GM21737 (cell line): Measurements from ENCODE around the gene MAGOH.
"Not testable (repeated sequence)": the region's sequence is repeated elsewhere in the genome, so short reads cannot be mapped to it uniquely, and the experiment has no call there.

Experiments
- ATAC-seq: cut with Tn5 transposase; IDR thresholded peaks from one replicate; pipeline ENCODE4 v1.9.1; 2021; ENCODE audit warnings: mild to moderate bottlenecking, moderate library complexity; ENCODE audit not compliant: unreplicated experiment

MAGOH gene

DNA sequence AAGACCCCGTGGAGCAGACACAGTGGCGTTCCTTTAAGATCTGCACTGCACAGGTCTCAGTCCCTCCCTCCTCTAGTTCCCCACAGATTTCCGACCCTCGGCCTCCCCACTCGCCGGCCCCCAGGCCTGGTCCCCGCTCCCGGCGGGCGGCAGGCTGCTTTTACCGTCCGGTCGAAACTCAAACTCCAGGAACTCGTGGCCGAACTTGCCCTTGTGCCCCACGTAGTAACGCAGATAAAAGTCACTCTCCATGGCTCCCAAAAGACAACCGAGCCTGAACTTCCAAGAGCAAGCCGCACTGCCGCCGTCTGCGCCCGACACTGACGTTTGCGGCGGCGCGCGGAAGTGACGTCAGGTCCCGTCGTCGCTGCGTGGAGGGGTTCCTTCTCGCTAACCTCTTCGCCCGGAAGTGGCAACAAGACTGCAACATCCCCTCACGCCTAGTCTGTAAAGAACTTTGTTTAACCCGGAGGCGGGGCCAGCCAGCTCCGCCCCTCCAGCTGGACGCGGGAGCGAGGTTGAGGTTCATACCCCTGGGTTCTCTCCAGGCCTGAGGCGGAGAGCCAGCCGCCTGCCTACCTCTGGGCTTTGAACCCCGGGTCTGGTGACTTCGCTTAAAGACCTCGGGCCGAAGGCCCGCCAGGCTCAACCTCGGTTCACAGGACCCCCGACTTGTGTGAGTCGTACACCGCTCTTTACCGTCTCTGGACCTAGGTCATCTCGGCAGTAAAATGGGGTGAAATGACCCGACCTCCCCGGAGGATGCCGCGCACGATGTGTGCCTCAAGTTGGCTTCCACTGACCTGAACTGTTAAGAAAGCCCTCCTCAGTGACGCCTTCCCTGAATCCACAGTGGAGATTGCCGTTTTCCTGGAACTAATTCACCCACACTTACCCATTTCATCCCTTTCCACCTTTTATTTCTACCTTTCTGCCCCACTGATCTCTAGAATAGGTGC, at the start of gene MAGOH:
TSS of gene MAGOH (minus strand) at position 322 of the 959 bp plus-strand sequence. CDS start at position 252, 70 bp downstream.
- peak; percentile 97 for ATAC-seq

DNA sequence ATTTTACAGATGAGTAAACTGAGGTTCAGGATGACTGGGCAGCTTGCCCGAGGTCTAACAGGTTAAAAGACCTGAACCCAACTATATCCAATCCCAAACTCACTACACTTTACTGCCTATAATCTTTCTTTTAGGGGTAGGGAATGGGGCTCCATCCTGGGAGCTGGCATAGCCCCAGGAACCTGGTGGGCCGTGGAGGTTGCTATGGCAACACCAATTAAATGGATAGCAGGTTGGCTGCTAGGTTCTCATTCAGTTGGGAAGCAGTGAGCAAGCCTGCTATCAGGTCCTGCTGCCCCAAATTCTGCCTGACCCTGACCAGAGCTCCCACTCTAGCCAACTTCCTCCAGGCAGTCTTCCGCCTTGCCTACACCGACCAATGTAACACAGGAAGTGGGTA, 48.6 kb upstream of the MAGOH start:
- no peak for ATAC-seq

DNA sequence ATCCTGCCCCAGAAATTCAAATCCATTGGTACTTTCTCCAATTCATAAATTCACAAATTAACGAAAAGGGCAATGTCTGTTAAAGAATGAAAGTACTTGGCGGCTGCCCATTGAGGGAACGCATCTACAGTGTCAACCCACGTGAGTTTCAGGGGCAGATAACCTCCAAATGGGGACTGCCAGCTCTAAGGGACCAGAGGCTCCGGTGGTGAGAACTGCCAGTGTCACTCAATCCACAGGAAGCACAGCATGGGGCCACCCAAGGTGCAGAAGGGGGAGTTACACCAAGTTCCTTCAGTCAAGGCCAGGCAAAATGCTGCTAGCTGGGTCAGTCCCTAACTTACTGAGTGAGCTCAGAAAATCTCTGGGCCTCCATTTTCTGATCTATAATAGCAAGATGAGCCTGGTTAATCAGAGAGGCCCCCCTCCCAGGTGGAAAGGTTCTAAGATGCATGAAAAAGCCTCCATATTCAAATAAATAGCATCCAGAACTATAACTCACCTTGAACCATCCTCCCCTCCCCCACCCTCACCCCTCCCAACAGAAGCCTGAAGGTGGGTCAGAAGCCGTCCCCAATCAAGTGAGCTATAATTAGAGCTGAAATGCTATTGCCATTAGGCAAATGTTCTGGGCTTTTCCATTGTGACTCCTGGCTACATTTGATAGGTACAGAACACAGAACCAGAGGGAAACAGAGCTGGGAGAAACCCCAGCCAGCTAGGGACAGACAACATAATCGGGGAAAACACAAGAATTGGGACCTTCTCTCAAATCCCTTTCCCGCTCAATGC, 47.8 kb upstream of the MAGOH start:
- no peak for ATAC-seq

DNA sequence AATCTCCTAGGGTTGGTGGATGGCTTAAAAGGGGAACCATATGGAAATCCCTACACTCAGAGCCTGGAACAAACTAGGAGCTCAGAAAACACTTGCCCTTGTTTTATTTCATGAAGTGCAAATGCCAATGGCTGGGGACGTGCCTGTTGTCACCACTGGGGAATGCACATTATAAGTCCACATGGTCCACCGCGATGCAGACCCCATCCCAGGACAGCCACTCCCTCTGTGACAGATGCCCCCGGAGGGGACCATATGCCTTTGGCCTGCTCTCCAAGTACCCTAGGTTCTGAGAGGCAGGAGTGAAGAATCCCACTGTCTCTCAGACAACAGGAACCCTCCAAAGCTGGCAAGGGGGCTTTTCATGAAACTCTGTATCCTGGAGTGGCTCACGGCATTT, 47.2 kb upstream of the MAGOH start:
- no peak for ATAC-seq

DNA sequence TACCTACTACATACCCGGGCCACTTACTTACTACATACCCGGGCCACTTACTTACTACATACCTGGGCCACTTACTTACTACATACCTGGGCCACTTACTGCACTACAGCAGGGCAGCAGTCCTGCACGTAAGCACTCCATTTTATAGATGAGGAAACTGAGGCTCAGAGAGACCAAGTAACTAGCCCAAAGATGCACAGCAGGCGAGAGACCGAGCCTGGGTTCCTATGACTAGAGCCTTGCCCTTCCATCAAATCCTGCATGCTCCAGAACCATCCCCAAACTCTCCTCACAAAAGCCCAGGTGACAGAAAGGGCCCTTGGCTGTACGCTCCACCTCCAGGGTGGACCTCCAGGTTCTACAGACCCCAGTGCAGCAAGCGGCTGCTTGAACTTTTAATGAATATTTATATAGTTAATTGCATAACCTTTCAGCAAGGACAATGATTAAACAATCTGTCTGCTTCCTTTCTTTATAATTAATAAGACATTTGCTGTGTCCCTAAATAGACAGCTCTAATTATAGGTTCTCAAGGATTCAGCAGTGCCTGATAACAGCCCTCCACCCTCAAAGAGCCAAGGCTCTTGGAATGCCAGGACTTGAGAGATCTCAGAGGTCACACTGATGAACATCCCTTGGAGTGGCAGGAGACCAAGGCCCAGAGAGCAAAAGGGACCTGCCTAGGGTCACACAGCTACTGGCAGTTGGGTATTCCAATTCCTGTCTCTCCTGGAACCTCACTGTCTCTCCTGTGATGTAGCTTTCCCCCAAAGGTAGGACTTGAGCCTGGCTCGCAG, 46.1 kb upstream of the MAGOH start:
- no peak for ATAC-seq

DNA sequence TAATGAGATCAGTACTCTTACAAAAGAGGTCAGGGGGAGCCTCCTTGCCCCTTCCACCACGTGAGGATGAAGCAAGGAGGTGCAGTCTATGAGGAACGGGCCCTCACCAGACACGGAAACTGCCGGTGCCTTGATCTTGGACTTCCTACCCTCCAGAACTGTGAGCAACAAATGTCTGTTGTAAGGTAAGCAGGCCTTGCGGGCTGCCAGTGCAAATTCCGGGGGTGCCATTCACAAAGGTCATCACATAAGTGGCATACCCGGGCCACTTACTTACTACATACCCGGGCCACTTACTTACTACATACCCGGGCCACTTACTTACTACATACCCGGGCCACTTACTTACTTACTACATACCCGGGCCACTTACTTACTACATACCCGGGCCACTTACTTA, 44.8 kb upstream of the MAGOH start:
- ATAC-seq = not testable (repeated sequence)

DNA sequence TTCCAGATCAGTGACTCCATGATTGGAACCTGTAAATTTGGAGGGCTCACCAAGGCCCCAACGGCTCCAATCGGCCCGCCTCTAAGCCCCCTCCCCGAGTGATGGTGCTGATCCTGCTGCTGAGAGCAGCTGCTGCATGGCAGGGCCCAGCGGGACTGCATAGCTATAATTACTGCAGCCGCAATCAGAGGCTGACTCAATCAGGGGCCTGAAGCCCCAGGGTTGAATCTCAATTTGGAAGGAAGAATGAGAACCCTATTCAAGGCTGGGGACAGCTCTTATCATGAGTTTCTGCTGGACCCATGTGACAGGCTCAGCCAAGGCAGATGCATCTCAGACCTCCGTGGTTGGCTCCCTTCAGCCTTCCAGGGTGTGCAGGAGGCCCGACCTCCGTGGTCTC, 42.8 kb upstream of the MAGOH start:
- no peak for ATAC-seq

DNA sequence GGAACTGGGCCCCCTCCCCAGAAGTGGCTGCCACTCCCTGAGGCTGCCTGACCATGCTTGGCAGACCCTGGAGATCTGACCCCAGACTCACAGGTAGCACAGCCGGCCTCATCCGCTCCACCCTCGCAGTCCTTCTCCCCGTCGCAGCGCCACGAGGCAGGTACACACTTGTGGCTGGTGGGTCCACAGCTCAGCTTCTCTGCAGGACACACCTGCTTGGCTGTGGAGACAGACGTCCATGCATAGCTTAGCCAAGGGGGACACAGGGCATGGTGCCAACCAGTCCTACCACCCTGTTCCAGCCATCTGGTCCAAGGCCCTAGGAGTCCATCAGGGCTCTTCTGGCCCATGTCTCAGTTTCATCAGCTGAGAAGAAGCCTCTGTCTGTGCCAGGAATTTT, 42.2 kb upstream of the MAGOH start:
- ATAC-seq = no peak

DNA sequence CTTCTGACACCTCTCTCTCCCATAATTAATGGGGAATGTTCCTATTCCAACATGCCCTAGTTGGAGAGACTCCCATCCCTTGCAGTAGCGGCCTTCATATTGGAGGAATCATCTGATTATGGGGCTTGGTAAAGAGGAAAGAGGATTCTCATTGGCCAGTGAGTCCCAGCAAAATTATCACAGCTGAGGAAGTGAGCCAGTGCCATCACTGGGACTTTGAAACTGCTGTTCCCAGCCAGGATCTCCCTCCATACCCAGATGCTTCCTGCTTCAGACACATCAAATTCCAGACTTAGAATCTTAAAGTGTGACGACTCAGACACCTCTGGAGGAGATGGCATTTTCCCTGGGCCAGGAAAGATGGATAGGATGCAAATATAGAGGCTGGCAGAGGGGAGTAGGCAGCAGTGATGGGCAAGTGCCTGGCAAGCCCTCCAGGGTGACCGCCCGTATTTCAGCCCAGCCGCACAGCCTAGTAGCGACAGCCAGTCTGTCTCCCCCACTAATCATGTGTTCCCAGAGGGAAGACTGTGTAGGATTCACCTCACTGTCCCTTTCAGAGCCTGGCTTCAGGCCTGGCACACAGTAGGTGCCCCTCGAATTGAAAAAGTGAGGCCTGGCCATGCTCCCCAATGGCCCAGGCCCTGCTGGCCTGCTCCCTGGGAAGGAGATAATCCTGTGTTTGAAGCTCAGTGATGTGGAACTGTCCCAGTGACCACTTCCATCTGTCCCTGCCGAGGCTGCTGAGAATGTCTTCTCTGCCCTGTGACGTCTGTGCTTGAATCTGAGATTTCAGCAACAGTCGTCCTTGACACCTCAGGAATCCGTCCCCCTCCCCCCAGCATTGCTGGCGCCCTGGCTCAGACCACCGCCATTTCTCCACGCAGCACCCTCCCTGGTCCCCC, 41.2 kb upstream of the MAGOH start:
- ATAC-seq = no peak

DNA sequence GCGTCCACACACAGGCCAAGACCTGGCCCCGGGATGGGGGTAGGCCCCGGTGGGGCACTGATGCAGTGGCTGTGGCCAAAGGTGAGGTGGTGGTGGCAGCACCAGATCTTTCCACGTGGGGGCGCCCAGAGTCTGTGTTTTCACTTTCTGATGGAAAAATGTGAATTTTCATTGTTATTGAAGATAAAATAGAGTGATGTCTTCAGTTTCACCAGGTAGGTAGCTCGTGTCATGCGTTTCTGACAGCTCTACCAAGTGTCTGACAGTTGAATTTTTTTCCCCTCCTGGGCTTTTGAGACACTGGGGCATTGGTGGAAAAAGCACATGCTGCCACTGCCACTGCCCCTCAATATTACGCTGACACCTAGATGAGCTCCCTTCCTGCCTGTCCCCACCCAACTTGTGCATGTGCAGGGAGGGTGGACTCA, 40.0 kb upstream of the MAGOH start:
- no peak for ATAC-seq

DNA sequence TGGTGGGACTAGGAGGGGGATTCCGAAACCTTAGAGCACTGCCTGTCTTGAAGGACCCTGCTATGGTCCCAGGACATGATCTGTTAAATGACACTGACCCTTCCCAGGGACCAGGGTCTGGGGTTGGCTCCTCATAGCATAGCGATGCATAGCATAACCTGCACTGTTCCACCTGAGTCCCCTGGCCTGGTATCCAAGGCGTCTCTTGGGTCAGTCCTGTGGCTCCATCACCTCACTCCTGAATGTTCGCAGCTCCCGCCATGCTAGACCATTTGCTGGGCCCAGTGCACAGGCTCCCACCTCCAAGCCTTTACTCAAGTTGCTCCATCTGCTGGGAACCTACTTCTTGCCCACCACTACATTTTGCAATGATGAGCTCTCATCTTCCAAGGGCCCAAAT, 39.0 kb upstream of the MAGOH start:
- no peak for ATAC-seq

DNA sequence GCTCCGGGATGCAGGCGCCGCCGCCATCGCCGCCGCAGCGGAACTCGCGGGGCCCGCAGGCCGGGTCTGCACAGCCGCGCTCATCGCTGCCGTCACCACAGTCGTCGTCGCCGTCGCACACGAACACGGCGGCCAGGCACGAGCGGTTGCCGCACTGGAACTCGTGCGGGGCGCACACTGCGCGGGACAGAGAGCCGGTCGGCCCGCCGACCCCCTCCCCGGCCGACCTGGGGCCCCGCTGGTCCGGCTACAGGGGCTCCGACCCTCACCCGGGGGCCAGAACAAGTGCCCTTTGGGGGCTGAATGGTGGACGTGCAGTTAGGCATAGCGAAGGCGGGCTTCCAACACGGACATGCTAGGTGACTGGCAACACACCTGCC, 38.6 kb upstream of the MAGOH start:
- no peak for ATAC-seq

DNA sequence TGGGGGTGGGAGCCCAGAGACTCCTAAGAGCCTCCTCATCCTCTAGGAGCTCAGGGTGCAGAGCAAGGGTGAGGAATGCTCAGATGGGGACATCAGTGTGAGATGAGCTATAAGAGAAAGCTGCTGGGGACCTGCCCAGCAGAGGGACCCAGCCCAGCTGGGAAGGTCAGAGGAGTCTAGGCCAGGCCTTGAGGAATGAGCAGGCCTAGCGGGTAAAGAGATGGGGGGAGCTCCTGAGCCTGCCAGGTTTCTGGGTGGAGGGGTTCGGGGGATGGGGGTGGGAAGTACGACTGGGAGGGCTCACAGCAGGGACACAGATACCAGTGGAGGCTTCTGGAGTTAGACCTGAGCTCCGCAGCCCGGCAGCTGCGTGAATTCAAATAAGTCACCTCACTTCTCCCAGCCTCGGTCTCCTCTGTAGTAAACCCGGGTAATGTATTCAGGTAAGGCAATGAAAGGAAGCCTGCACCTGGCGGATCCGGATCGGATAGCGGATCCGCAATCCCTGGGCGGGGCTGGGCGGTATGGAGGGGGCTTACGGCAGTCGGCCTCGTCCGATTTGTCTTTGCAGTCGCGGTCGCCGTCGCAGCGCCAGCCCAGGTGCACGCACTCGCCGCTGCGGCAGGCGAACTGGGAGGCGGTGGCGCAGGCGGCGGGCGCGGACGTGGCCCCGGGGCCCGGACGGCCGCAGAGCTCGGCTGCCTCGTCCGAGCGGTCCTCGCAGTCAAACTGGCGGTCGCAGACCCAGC, 38.0 kb upstream of the MAGOH start:
- no peak for ATAC-seq

DNA sequence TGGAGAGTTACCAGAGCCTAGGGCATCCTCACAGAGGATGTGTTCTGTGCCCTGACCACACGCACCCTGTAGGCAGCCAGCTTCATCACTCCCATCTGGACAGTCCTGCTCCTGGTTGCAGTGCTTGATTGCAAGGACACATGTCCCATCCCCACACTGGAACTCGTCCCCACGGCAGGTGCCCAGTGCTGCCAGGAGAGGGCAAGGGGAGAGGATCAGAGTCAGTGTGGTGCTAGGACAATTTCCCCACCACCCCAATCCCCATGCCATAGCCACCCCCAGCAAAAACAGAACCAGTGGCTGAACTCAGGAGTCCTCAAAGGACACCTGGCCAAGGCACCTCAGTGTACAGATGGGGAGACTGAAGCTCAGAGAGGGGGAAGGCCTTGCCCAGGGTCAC, 37.2 kb upstream of the MAGOH start:
- no peak for ATAC-seq

DNA sequence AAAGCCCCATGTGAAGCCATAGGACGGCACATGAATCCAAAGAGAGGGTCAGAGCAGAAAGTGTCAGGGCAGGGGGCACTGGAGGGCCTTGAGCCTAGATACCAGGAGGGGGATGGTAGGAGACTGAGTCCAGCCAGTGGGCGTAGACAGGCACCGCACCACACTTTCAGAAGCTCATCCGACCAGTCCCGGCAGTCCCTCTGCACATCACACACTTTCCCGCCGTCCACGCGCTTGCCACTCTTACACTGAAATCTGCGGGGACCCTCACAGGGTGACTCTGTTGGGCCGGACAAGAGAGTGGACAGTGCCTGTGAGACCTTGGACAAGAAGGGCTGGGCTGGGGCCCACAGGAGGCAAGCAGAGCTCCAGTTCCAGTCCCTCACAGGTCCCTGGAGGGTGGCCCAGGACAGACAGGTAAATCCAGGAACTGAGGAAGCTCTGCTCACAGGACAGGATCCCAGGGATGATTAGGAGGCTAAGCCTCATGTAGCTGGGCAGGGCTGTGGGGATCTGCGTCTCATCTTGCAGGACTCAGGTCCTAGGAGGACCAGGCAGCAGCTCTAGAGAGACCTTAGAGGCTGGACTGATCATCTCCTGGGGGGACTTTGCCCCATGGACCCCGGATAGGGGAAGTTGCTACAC, 36.3 kb upstream of the MAGOH start:
- ATAC-seq = no peak

DNA sequence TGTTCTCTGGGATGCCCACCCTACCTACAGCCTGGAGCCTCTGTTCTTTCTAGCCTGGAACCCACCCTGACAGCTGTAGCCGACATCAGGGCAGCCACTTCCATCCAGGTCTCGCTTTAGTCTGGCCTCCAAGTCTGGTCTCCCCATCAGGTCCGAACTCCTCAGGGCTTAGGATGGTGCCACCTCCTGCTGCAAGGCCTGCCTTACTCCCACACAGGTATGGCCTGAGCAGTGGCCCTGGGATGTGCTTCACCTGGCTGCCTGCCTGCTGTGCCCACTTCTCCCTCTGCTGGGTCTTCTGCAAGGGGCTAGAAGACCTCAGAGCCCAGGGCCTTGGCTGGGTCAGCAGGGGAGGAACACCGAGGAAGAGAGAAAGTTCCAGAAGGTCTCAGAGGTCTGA, 35.7 kb upstream of the MAGOH start:
- ATAC-seq = no peak

DNA sequence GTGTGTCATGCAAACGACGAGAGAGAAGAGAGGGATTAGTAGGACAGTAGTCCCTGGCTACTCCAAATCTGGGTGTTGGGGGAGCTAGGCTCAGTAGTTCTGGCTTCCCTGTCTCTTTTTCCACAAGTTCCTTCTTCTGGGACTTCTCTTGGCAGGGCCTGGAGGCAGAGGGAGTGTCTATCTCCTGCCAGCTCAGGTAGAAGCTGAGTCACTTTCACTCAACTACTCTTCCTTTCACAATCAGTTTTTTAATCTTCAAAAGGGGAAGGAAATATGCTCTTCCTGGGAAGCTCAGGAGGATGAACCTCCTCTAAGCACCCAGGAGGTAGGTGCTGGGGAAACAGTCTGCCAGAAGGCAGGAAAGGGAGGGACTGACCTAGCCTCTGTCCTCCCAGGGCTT, 35.2 kb upstream of the MAGOH start:
- ATAC-seq = no peak

DNA sequence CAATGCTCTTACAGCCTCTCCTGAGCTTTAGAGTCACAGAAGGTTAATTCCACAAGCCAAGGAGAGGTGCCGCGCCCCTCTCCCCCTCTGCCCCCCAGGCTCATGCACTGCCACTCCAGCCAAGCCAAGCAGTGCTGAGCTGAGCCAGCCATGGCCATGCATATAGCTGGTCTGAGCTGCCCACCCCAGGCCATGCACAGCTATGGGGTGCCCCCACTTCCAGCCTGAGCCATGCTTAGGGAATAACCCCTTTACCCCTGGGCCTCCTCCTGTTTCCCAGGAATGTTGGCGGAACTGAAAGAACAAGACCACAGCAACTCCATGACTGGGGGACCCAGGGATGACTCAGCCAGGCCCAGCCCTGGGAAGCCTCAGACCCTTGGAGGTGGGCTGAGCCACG, 34.0 kb upstream of the MAGOH start:
- ATAC-seq = no peak
